GM12801 (cell line): ENCODE data around the gene CACNA2D3.

Experiments used
- CTCF ChIP-seq: IDR thresholded peaks from one replicate; pipeline ENCODE4 v1.5.1; 2011; ENCODE audit warnings: control low read depth; ENCODE audit not compliant: insufficient read length; ENCODE audit errors: extremely low read depth

Gene CACNA2D3

GRCh38 chr3:54361746-54362283 is 239.5 kb downstream of the CACNA2D3 start:
- TF ChIP-seq CTCF: no peak

- no peak for TF ChIP-seq CTCF
Observed at GRCh38 chr3:54366007-54366750, 243.8 kb downstream of the CACNA2D3 start.

GRCh38 chr3:54366839-54367238 is 244.5 kb downstream of the CACNA2D3 start:
- TF ChIP-seq CTCF: no peak

GRCh38 chr3:54372232-54372631 is 249.9 kb downstream of the CACNA2D3 start:
- TF ChIP-seq CTCF: no peak

GRCh38 chr3:54374214-54374852 is 252.0 kb downstream of the CACNA2D3 start:
- no peak for TF ChIP-seq CTCF

- TF ChIP-seq CTCF: no peak
Observed at GRCh38 chr3:54376142-54376807, 253.9 kb downstream of the CACNA2D3 start.

GRCh38 chr3:54376939-54377578 is 254.7 kb downstream of the CACNA2D3 start:
- TF ChIP-seq CTCF: no peak
